Left colon (tissue), 2 donors: Measurements from ENCODE around the gene TMEM178B. TPM values are rescaled to one million over a fixed set of nuclear protein-coding genes. Genes with fewer than 3 reads are reported as not detected.
"Not testable (repeated sequence)": the region's sequence is repeated elsewhere in the genome, so short reads cannot be mapped to it uniquely, and the experiment has no call there.

Source experiments
- ATAC-seq: fragments of 200-7000 bp; cut with Tn5 transposase; one replicate; pipeline ENCODE4 v1.9.1; 2020; ENCODE audit warnings: mild to moderate bottlenecking, moderate library complexity
- DNase-seq, 2 donors: peaks; one replicate each; pipeline ENCODE4 v3.0.0-alpha.2; 2020
- intact Hi-C, 2 donors: fragments of 100-400 bp; cut with DNase I in 1 of 2; cut with micrococcal nuclease in 1 of 2; formaldehyde crosslinking; loops; one replicate each; pipeline versions ENCODE4 v1.11.2 to v1.14.0; 2022; cut with DNase I, micrococcal nuclease
- total RNA-seq, 2 donors: library from RNA; stranded (reverse); fragmentation: NEBNext Ultra II Directional; extraction: Animal tissue kit (Norgen Biotek cat#: 25700); gene quantifications; one replicate each; pipeline ENCODE4 v1.2.1, GENCODE V29; 2021
- donor health status: DM: no; HTN: no; CAD: no.
- donor health status: DM: yes; HTN: yes; CAD: no.

The TMEM178B gene
- total RNA-seq, 2 donors from 2014 or later: 0.31 to 0.34 TPM

DNA sequence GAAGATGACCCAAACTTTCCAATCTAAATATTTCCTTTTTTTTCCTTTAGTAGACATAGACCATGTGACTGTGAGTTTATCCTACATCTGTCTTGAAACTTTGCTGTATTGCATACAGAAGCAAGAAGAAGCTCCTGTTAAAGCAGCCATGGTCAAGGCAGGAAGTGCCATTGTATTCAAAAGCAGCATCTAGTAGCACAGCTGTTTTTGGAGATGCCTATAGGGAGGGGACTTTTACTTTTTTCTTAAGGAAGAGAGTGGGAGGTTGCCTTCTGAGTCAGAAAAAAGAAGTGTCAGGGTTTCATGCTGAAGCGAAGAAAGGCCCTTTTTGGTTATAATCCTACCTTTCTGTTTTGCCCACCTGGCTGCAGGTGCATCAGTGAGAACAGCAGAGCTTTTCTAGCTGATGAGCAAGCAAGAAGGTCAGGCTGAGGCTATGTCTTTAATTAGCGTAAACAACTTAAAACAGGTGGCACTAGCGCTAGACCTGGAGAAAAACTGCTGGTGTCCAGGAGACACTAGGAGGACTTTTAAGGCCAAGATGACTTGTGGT lies 243.2 kb downstream of the TMEM178B start:
- DNase-seq (no peak), ATAC-seq (no peak)
- intact Hi-C loops: no loop called here

DNA sequence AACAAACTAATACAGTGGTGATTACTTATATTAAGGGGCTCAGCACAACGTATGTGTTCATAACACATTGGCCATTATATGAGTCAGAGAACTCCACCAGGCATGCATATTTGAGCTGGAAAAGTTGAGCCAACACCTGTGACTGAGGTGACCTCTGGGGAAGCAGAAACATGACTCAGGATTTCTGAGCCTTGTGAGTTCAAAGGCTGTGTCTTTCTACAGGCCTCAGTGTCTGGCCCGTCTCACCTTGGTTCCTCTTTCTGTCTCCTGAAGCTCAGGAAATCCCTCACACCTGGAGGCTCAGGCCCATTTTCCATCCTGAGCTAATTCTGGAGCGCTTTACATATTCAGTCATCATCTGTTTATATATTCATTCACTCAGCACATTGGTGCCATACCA lies 246.4 kb downstream of the TMEM178B start:
- no peak for ATAC-seq
- DNase-seq: no peak
- intact Hi-C loops: no loop called here

DNA sequence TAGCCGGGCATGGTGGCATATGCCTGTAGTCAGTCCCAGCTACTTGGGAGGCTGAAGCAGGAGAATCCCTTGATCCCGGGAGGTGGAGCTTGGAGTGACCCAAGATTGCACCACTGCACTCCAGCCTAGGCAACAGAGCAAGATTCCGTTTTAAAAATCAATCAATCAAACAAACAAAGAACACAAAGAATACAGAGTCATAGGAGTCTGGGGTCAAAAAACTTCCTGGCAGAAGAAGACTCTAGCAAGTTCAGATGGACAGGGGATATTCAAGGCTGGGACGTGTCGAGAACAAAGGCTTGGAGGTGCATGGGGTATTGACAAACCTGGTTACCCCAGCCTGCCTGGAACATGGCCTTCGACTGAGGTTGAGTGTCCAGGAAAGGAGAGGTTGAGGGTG lies 248.5 kb downstream of the TMEM178B start:
- intact Hi-C loops: no loop called here
- no peak for ATAC-seq
- DNase-seq: no peak

DNA sequence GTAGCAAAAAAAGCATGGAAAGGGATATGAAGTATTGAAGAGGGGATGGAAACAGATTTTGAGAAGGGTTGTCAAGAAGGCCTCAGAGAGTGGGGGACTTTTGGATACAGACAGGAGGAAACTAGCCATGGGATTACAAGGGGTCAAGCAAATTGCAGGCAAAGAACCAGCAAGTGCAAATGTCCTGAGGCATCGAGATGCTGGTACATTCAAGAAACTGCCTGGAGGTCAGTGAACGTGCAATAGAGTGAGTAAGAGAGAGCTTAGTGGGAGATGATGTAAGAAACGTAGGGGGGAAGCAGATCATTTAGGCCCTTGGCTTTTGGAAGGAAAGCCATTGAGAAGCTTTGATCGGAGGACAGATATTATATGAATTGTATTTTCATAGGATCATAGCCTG lies 250.0 kb downstream of the TMEM178B start:
- DNase-seq (no peak), ATAC-seq (no peak)
- intact Hi-C loops: no loop called here

DNA sequence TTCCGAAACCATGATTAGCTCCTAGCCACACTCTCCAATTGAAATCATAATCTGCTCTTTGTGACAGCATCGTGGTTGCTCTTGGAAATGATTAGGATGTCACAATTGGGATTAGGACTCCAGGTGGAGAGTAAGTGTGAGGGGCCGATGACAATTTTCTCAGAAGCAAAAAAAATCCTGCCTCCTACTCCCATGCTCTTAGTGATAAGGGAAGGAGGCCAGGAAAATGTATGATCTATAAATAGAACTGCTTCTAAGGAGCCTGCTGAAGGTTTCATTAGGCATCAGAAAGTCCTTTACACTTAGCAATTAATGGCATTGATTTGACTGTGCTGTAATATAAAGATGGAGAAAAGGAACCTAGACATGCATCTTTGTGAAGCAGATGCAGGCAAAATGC lies 251.0 kb downstream of the TMEM178B start:
- DNase-seq (no peak), ATAC-seq (no peak)
- intact Hi-C loops: no loop called here

DNA sequence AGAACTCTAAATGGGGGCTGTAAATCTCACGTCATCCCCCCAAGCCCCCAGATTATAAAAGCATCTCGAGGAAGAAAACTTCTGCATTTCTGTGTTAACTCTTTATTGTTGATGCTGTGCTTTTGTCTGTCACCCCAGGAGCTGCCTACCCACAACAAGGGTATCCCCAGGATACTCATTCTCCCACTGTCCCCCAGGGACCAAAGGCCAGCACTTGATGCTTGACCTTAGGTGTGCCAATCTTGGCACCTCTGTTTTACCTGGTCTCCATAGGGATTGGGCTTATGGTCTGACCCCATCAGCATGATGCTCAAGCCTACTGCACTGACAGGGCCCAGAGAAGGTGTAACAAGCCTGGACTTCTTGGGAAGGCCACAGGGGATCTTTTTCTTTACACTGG lies 251.4 kb downstream of the TMEM178B start:
- DNase-seq (no peak), ATAC-seq (no peak)
- intact Hi-C loops: no loop called here

DNA sequence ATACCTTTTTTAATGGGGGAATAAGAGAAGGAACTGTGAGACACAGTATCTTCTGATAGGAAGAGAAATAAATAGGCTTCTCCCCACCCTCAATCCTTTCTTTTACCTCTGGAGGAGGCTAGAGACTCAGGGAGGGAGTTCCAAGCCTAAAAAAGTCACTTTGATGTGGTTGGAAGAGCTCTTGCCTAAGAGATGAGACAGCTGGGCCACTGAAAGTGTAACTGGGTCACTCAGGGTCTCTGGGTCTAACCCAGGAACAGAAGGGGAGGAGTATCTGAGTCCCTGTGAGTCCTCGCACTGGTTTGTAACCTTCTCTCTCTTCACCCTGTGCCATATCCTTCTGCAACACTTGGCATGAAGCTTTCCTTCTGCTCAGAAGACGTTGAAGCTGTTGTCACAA lies 254.4 kb downstream of the TMEM178B start:
- ATAC-seq (no peak), DNase-seq (no peak)
- intact Hi-C loops: no loop called here

DNA sequence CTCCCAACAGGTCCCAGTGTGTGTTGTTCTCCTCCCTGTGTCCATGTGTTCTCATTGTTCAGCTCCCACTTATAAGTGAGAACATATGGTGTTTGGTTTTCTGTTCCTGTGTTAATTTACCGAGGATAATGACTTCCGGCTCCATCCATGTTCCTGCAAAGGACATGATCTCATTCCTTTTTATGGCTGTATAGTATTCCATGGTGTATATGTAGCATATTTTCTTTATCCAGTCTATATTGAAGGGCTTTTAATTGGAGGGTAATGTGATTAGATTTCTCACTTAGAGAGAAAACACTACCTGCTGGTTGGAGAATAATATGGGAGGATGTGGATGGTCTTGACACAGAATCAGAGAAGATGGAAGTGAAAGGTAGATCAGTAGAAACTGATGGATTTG lies 256.4 kb downstream of the TMEM178B start:
- ATAC-seq, intact Hi-C loops, DNase-seq: not testable (repeated sequence)

DNA sequence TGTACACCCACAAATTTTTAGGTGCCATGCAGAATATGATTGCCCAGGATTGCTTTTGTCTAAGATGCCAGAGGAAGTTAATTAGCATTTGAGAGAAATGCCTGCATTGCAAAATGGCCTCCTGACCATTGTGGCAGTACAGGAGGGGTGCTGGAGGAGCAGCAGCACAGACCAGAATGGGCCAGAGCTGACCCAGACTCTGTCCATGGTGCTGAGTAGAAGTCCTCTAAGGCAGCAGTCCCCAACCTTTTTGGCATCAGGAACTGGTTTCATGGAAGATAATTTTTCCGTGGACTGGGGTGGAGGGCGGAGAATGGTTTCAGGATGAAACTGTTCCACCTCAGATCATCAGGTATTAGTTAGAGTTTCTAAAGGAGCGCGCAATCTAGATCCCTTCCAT lies 259.6 kb downstream of the TMEM178B start:
- DNase-seq (no peak), ATAC-seq (no peak)
- intact Hi-C loops: no loop called here

DNA sequence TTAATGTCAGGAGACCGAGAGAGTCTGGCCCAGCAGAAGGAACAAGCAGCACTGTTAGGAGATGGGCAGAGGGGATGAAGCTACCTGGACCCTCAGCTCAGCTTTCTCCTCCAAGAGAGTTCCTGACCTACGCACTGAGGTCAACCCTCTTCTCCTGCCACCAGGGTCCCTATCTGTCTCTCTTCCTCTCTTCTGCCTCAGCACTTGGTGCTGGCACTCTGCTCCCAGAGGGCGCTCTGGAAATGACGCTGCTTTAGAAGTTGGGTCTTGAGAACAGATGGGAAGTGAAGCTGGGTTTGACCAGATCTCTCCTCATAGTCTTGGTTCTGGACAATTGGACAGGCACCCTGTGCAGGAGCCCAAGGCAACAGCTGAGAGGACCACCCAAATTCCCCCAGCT lies 261.3 kb downstream of the TMEM178B start:
- DNase-seq (no peak), ATAC-seq (no peak)
- intact Hi-C loops: no loop called here

DNA sequence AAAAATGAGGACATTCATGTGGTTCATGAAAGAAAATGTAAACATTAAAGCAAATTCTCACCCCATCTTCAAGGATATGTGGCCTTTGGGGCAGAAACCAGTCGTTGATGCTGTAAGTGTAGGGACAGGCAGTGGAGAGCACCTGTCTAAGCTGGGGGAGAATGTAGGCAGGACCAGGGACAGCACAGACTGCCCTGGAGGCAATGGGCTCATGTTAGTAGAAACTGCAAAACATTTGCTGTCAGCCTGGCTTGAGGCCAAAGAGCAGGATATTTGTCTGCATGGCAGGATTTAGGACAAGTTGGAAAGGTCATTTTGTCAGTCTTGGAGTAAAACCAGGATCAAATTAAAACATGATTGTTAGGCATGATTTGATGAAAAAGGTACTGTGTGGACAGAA lies 265.7 kb downstream of the TMEM178B start:
- DNase-seq (no peak), ATAC-seq (no peak)
- intact Hi-C loops: no loop called here

DNA sequence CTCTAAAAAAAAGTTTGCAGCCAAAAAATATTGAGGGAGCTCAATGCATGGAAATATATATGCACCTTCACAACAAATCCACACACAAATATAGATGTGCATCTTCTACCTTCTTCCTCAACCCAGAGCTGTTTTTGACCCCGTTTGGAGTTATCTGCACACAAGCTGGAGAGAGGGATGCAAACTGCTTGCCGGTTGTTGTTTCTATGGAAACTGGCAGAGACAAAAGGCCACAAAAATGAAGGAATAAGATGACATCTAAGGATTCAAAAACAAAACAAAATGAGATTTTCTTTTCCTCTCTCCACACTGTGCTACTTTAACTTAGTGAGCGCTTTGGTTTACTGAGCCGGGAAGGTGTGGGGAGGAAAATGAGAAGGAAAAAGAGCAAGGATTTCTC lies 267.1 kb downstream of the TMEM178B start:
- ATAC-seq (no peak), DNase-seq (no peak)
- intact Hi-C loops: no loop called here

DNA sequence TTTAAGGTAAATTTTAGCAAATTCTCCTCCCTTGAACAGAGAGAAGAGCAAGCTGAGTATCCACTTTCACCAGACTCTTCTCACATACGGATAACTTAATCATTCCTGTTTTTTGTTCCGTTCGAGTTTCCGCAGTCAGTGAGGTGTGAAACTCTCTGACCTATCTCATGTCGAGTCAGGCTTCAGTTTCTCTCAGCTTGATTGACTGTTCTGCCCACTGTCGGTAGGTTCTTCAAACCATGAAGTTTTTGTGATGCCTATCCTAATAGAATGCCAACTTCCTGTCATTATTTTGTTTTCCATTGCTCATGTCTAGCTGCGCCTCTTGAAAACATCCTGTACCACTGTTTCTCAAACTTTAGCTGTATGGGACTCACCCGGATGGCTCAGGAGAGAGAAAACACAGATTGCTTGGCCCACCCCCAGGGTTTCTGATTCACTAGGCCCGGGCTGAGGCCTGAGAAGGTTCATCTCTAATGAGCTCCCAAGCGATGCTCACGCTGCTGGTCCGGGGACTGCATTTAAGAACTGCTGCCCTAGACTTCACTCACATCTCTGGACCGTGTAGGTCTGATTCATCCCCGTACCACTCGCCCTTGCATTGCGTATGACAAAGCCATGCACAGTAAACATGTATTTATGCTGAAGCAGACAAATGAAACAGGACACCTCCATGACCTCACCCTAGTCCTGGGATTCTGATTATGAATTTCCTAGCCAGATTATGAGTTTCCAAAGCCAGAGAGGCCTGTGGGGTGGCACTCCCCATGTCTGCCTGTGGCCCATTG lies 269.0 kb downstream of the TMEM178B start:
- no peak for DNase-seq
- ATAC-seq: no peak
- intact Hi-C loops: no loop called here

DNA sequence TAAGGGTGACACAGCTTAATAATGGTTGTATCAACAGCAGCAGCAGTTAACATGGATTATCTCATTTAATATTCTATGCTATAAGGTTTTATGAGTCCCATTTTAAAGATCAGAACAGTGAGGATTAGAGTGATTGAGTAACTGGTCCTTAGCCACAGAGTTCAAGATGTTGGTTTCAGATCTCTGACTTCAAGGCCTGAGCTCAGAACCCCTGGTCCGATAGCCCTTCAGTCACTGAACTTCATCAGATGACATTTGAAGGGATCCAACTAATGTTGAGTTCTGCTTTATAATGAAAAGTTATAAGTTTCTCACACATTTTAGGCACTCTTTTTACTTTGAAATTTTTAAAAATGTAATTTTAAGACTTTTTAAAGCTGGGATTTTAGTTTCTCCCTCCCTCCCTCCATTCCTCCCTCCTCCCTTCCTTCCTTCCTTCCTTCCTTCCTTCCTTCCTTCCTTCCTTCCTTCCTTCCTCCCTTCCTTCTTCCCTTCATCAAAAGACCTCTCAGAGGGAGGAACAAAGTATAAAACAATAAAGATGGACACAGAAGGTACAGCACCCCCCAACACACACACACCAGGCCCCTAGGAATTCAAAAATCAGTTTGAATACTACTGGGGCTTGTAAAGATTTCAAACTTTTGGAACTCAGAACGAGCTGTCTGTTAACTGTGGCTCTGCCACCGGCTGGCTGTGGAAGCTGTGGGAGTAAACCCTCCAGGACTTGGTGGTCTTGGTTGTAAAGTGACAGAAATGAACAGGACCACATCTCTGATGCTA lies 270.5 kb downstream of the TMEM178B start:
- DNase-seq (no peak), ATAC-seq (no peak)
- intact Hi-C loops: no loop called here

DNA sequence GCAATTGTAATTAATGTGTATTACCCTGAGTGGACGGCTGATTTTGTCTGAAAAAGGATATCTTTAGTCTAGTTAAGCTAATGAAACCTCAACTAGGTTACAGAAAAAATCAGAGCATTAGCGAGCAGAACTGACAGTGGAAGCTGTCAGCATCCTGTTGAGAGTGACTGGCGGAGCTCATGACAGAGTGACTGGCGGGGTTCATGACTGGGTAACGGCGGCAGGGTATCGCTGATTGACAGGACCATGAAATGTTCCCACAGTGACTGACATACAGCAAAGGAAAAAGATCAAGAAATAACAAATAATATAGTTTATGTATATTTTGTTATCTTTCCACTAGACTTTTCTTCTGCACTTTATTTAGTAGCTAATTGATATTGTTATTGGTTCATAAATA lies 274.9 kb downstream of the TMEM178B start:
- intact Hi-C loops: no loop called here
- DNase-seq (no peak), ATAC-seq (no peak)

DNA sequence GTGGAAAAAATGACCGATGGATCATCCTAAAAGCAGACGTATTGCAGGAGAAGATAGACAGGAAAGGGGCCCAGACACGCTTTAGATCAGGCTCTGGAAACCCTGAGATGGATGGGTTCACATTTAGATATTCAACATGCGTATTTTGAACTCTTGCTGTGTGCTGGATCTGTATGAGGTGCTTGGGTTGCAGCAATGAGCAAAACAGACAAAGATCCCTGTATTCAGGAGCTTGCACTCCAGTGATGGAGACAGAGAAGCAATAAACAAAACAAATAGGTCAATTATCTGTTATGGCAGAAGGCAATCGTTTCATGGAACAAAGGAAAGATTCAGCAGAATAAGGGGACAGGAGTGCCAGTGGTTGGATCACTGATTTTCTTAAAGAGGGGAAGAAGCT lies 275.5 kb downstream of the TMEM178B start:
- DNase-seq (no peak), ATAC-seq (no peak)
- intact Hi-C loops: no loop called here

DNA sequence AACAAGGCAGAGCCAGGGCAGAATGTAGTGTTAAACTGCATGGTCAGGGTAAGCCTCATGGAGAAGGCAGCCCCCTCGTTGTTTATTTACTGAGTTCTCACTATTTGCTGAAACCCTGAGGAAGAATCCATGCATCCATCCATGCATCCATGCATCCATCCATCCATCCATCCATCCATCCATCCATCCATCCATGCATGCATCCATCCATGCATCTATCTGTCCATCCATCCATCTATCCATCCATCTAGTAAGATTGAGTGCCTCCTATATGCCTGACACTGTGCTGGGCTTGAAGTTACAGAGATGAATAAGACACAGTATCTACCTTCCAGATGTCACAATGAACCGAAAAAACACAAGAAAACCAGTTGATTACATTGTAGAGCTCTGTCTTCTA lies 275.9 kb downstream of the TMEM178B start:
- intact Hi-C loops: no loop called here
- DNase-seq: no peak
- ATAC-seq: no peak

DNA sequence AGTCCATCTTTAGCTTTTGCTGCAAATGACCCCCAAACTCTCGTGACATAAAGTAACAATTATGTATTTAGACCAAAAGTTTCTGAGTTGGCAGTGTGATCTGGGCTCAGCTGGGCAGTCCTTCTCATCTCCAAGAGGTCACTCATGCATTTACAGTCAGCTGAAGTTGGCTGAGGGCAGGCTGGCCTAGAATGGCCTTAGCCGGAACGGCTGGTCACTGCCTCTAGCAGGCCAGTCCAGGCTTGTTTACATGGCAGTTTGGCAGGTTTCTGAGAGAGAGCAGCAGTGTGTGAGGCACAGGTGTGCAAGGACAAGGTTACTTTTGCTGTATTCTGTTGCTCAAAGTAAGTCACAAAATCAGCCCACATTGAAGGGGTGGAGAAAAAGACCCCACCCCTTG lies 277.3 kb downstream of the TMEM178B start:
- intact Hi-C loops: no loop called here
- DNase-seq: no peak
- no peak for ATAC-seq

DNA sequence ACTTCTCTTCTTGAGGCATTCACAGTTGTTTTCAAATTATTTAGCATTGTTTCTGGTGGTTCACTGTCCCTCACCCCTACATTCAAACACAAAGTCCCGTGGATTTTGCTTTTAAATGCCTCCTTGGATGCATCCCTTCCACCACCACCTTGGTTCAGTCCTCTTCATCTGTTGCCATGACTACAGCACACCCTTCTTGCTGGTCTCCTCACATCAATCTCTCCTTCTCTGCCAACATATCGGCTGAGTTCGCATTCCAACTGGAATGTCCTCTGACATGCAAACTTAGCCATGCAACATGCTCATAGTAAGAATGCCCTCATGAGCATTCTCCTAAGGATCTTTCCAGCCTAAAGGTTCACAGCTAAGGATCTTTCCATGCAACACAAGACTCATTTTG lies 279.1 kb downstream of the TMEM178B start:
- no peak for ATAC-seq
- intact Hi-C loops: no loop called here
- no peak for DNase-seq

DNA sequence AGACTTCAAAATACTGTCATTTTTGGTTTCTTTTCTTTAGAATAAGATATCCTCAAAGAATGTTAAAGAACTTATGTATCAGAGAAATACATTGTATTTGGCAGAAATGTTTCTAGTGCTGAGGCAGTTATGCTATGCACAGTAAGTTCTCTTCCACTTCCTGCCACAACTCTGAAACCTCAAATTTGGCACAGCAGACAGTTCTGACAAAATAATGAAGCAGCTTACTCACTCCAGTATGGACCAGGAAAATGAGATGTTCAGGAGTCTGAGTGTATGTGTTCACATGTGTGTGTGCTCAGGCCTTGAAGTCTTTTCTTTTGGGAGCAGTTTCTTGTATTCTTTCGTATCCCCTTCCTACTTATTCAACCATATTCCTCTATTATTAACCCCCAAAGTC lies 280.4 kb downstream of the TMEM178B start:
- no peak for DNase-seq
- intact Hi-C loops: no loop called here
- no peak for ATAC-seq
